Measurements from ENCODE around the gene DNAJC3.
"Not testable (repeated sequence)": the region's sequence is repeated elsewhere in the genome, so short reads cannot be mapped to it uniquely, and the experiment has no call there.

Gene DNAJC3

DNA sequence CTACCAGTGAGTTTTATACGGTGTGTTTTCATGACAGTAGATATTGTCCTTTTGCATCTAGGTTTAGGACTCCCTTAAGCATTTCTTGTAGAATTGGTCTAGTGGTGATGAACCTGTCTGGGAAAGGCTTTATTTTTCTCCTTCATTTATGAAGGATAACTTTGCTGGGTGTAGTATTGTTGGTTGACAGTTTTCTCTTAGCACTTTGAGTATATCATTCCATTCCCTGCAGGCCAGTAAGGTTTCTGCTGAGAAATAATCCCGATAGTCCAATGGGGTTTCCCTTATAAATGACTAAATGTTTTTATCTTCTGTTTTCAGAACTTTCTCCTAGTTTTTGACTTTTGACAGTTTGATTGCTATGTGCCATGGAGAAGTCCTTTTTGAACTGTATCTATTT is 57.2 kb downstream of the DNAJC3 start:
- H3K4me3 ChIP-seq (ENCODE audit: low read length): no peak overlapping the region
- DNase-seq (ENCODE audit: low read depth): no peak
- TF ChIP-seq, protein P1, sequence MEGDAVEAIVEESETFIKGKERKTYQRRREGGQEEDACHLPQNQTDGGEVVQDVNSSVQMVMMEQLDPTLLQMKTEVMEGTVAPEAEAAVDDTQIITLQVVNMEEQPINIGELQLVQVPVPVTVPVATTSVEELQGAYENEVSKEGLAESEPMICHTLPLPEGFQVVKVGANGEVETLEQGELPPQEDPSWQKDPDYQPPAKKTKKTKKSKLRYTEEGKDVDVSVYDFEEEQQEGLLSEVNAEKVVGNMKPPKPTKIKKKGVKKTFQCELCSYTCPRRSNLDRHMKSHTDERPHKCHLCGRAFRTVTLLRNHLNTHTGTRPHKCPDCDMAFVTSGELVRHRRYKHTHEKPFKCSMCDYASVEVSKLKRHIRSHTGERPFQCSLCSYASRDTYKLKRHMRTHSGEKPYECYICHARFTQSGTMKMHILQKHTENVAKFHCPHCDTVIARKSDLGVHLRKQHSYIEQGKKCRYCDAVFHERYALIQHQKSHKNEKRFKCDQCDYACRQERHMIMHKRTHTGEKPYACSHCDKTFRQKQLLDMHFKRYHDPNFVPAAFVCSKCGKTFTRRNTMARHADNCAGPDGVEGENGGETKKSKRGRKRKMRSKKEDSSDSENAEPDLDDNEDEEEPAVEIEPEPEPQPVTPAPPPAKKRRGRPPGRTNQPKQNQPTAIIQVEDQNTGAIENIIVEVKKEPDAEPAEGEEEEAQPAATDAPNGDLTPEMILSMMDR (IDR thresholded peaks at IDR 0.05; ENCODE audit: insufficient read depth, low read depth, low read length, missing control alignments): no peak

DNA sequence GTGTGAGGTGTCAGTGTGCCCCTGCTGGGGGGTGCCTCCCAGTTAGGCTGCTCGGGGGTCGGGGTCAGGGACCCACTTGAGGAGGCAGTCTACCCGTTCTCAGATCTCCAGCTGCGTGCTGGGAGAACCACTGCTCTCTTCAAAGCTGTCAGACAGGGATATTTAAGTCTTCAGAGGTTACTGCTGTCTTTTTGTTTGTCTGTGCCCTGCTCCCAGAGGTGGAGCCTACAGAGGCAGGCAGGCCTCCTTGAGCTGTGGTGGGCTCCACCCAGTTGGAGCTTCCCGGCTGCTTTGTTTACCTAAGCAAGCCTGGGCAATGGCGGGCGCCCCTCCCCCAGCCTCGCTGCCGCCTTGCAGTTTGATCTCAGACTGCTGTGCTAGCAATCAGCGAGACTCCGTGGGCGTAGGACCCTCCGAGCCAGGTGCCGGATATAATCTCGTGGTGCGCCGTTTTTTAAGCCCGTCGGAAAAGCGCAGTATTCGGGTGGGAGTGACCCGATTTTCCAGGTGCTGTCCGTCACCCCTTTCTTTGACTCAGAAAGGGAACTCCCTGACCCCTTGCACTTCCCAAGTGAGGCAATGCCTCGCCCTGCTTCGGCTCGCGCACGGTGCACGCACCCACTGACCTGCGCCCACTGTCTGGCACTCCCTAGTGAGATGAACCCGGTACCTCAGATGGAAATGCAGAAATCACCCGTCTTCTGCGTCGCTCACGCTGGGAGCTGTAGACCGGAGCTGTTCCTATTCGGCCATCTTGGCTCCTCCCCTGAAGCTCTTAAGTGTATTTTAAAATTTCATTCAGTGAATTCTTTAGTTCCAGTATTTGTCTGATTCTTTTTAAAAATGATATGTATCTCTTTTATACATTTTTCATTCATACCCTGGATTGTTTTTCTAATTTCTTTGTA is 63.4 kb downstream of the DNAJC3 start:
- DNase-seq (ENCODE audit: low read depth); H3K4me3 ChIP-seq (ENCODE audit: low read length): not testable (repeated sequence)

DNA sequence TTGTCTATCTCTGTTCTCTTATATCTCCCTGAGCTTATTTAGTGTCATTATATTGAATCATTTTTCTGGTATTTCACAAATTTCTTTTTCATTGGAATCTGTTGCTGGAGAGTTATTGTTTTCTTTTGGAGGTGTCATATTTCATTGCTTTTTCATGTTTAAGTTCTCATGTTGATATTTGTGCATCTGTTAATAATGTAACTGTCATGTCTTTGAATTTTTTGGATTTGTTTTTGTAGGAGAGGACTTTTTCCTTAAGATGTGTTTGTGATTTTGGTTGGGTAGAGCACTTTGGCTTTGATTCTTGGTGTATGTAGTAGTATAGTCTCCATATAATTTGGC is 64.0 kb downstream of the DNAJC3 start:
- TF ChIP-seq, protein P1 (IDR thresholded peaks at IDR 0.05; ENCODE audit: insufficient read depth, low read depth, low read length, missing control alignments): no peak
- no peak overlapping the region for H3K4me3 ChIP-seq (ENCODE audit: low read length)
- DNase-seq (ENCODE audit: low read depth): no peak

DNA sequence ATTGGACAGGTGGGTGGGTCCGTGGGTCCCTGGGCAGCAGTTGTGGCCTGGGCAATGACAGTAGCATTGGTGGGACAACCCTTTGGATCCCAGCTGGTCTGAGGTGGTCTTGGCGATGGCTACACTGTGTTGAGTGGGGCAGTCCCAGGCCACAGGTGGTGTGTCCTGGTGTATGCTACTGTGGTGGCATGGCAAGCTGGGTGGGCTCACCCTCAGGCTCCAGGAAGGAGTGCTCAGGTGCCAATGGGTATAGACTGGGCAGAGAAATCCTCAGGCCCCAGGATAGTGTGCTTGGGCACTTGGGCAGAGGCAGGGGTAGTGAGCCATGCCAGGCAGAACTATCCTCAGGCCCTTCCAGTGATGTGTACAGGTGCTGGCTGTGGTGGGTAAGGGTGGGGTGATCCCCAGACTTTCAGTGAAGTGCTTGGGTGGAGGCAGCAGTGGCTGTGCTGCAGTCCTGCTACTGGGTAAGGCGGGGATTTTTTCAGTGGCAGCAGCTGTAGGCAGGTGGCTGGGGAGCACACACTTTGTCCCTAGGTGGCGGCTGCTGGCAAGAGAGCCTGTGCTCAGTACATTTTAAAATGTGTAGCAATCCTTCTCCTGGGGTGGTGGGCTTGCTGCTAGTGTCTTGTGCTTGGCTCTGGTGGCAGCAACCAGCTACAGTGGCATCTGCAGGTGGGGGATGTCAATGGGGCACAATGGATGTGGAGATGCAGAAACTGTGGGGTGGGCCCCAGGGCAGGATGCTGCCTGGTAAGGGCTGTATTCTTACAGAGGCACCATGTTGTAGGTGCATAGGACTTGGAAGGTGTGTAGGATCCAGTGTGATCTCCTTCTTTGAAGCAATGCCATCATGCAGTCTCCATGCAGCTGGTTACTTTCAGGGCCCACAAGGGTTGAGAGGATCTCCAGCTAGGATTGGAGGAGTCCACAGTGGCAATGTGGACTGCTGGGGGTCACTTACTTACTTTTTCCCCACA is 64.9 kb downstream of the DNAJC3 start:
- TF ChIP-seq, protein P1 (IDR thresholded peaks at IDR 0.05; ENCODE audit: insufficient read depth, low read depth, low read length, missing control alignments): no peak
- no peak for DNase-seq (ENCODE audit: low read depth)

DNA sequence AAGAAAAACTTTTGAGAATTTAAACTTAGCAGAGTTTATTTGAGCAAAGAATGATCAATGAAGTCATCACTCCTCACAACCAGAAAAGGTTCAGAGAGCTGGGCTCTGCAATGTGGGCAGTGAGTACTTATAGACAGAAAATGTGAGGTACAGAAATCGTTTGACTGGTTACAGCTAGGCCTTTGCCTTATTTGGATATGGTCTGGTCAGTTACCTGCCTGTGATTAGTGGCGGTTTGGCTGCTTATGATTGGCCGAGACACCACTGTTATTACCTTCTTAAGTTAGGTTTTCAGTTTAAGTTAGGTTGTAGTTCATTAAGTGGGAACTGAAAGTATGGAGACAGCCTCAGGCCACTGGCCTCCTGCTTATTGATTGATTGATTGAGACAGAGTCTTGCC is 66.3 kb downstream of the DNAJC3 start:
- TF ChIP-seq, protein P1 (IDR thresholded peaks at IDR 0.05; ENCODE audit: insufficient read depth, low read depth, low read length, missing control alignments): no peak
- H3K4me3 ChIP-seq (ENCODE audit: low read length): no peak overlapping the region
- DNase-seq (ENCODE audit: low read depth): no peak

More for the DNA sequence above, 64.9 kb downstream of the DNAJC3 start:
- no peak overlapping the region for H3K4me3 ChIP-seq (ENCODE audit: low read length)

DNA sequence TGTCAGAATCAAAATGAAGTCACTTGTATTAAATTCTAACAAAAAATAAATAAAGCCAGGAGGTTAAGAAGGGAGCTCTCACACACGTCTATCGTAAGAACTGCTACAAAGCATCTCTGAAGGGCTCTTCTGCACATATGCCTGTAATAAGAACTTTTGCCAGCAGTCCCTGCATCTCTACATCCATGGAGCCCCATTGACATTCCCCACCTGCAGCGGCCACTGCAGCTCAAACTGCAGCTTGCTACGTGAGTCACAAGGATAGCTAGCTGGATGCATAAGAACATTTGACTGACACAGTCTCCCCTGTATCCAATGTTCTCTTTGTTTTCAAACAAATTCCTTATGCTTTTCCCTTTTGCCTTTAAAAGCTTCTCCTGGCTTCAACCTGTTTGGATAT is 68.3 kb downstream of the DNAJC3 start:
- DNase-seq (ENCODE audit: low read depth): peak; percentile 7
- H3K4me3 ChIP-seq (ENCODE audit: low read length): no peak overlapping the region
- TF ChIP-seq, protein P1 (IDR thresholded peaks at IDR 0.05; ENCODE audit: insufficient read depth, low read depth, low read length, missing control alignments): no peak

DNA sequence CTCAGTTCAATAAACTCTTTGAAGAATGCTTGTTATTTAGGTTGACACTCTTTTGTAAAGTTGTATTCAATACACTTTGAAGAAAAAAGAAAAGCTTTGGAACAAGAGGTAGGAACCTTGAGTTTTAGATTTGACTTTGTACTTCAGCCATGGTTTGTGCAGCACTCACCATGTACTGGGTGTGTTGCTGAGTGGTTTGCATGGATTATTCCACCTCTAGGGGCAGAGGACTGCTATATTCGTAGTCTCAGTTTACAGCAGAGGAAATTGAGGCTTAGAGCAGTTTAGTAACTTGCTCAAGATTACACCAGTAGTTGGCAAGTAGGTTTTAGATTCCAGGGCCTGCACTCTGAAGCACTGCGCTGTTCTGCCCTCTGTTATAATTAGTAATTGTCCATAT is 68.8 kb downstream of the DNAJC3 start:
- TF ChIP-seq, protein P1 (IDR thresholded peaks at IDR 0.05; ENCODE audit: insufficient read depth, low read depth, low read length, missing control alignments): peak; percentile 31
- peak; percentile 11 for DNase-seq (ENCODE audit: low read depth)
- no peak overlapping the region for H3K4me3 ChIP-seq (ENCODE audit: low read length)

Measured in epithelial cell of esophagus (primary cell).